ENCODE results near the gene XYLT2. TPM values are rescaled to one million over a fixed set of nuclear protein-coding genes. Genes with fewer than 3 reads are reported as not detected.
A peak's percentile ranks its signal among the peaks of the same experiment; 100 is the strongest.

XYLT2 gene
- total RNA-seq, 1 donor from 2014 or later, result 12.2 TPM

DNA sequence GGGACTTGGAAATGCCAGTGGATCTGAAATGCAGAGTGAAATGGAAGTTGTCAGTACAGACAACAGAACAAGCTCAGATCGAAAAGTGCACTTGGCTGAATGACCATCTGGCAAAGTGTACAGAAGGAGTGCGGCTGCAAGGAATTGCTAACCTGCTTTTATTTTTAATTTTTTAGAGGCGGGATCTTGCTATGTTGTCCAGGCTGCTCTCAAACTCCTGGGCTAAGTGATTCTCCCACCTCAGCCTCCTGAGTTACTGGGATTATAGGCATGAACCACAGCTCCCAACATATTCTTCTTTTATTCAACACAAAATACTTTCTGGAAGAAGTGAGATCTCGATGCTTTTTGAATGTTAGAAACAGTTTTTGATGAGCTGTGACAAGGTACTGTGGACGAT is 47.8 kb downstream of the XYLT2 start:
- H3K36me3 ChIP-seq, result no peaks in the 10 kb centered on the region

DNA sequence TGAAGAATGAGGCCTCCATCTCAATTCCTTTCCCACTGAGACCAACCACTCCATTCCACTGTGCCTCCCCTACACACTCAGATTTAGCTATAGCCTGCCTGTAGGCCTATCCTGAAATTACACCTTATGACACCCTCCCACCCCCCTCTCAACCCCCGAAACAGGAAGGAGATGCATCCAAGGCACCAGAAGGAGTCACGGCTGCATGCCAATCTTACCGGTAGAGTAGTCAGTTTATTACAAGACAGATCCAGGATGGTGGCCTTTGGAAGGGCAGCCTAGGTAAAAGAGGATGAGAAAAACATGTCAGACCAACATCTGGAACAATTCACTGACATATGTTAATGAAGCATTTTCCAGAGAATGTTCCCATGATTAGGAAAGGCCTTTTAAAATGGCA is 48.8 kb downstream of the XYLT2 start:
- peaks cover 19% of the 10 kb centered on the region for H4K20me1 ChIP-seq (ENCODE audit: low read depth)
- H3K27ac Mint-ChIP-seq, result no peak overlapping the region
- H3K4me3 ChIP-seq, result no peak overlapping the region
- DNase-seq (ENCODE audit: low spot score), result no peak
- H3F3A ChIP-seq (ENCODE audit: low read depth), result no peaks in the 10 kb centered on the region
- peaks cover 9% of the 10 kb centered on the region for H3K4me1 ChIP-seq
- no peaks in the 10 kb centered on the region for H3K9me3 ChIP-seq (ENCODE audit: low read depth)
- no peaks in the 10 kb centered on the region for H3K36me3 ChIP-seq
- no peak overlapping the region for H3K9ac ChIP-seq
- H3K4me2 ChIP-seq, result no peak overlapping the region
- TF ChIP-seq CTCF (IDR thresholded peaks at IDR 0.05) (no peak), EZH2 (IDR thresholded peaks at IDR 0.05) (no peak), EZH2phosphoT487 (IDR thresholded peaks at IDR 0.05) (no peak)
- H3K27me3 ChIP-seq, result no peaks in the 10 kb centered on the region
- H3K9me3 Mint-ChIP-seq, result peaks cover 4% of the 10 kb centered on the region
- peaks cover 20% of the 10 kb centered on the region for H3K36me3 Mint-ChIP-seq
- no peak overlapping the region for H3K27ac ChIP-seq
- H2AFZ ChIP-seq (replicated peaks), result no peak overlapping the region
- H3K4me1 Mint-ChIP-seq, result peaks cover 17% of the 10 kb centered on the region
- H3K4me3 Mint-ChIP-seq, result peak overlapping the region; percentile 93
- peaks cover 26% of the 10 kb centered on the region for H3K79me2 ChIP-seq (ENCODE audit: low read depth)
- peaks cover 6% of the 10 kb centered on the region for H3K27me3 Mint-ChIP-seq (ENCODE audit: insufficient read depth, low read depth)

More for the DNA sequence above, 47.8 kb downstream of the XYLT2 start:
- Histone ChIP-seq H3K27ac (no peak overlapping the region), H3K27me3 (no peaks in the 10 kb centered on the region), H3K9me3 (ENCODE audit: low read depth) (no peaks in the 10 kb centered on the region), H3K79me2 (ENCODE audit: low read depth) (peaks cover 26% of the 10 kb centered on the region), H3K9ac (no peak overlapping the region), H2AFZ (replicated peaks) (no peak overlapping the region), H3K4me1 (peaks cover 9% of the 10 kb centered on the region), H4K20me1 (ENCODE audit: low read depth) (peaks cover 19% of the 10 kb centered on the region), H3K4me2 (no peak overlapping the region), H3F3A (ENCODE audit: low read depth) (no peaks in the 10 kb centered on the region), H3K4me3 (no peak overlapping the region)
- Mint-ChIP-seq H3K4me1 (peaks cover 17% of the 10 kb centered on the region), H3K9me3 (no peaks in the 10 kb centered on the region), H3K27ac (no peak overlapping the region), H3K27me3 (ENCODE audit: insufficient read depth, low read depth) (peaks cover 6% of the 10 kb centered on the region), H3K4me3 (no peak overlapping the region), H3K36me3 (peaks cover 22% of the 10 kb centered on the region)
- TF ChIP-seq EZH2 (IDR thresholded peaks at IDR 0.05) (no peak), EZH2phosphoT487 (IDR thresholded peaks at IDR 0.05) (no peak), CTCF (IDR thresholded peaks at IDR 0.05) (no peak)
- DNase-seq (ENCODE audit: low spot score), result no peak

GRCh38 chr17:50396261-50397110 is 50.6 kb downstream of the XYLT2 start:
- Histone ChIP-seq H3K4me1 (peaks cover 9% of the 10 kb centered on the region), H4K20me1 (ENCODE audit: low read depth) (peaks cover 19% of the 10 kb centered on the region), H3K36me3 (no peaks in the 10 kb centered on the region), H2AFZ (replicated peaks) (peak overlapping the region; percentile 44), H3K9ac (peak overlapping the region; percentile 70), H3K9me3 (ENCODE audit: low read depth) (no peaks in the 10 kb centered on the region), H3K27ac (no peak overlapping the region), H3K79me2 (ENCODE audit: low read depth) (peaks cover 26% of the 10 kb centered on the region), H3K4me3 (peak overlapping the region; percentile 82), H3K4me2 (peak overlapping the region; percentile 95), H3F3A (ENCODE audit: low read depth) (no peaks in the 10 kb centered on the region), H3K27me3 (no peaks in the 10 kb centered on the region)
- no peak overlapping the region for H3K27ac Mint-ChIP-seq
- H3K9me3 Mint-ChIP-seq, result peaks cover 4% of the 10 kb centered on the region
- TF ChIP-seq CTCF (IDR thresholded peaks at IDR 0.05), result no peak
- TF ChIP-seq EZH2 (IDR thresholded peaks at IDR 0.05), result no peak
- no peak for TF ChIP-seq EZH2phosphoT487 (IDR thresholded peaks at IDR 0.05)
- peak overlapping the region; percentile 93 for H3K4me3 Mint-ChIP-seq
- no peak for DNase-seq (ENCODE audit: low spot score)
- peaks cover 17% of the 10 kb centered on the region for H3K4me1 Mint-ChIP-seq
- peaks cover 20% of the 10 kb centered on the region for H3K36me3 Mint-ChIP-seq
- peaks cover 6% of the 10 kb centered on the region for H3K27me3 Mint-ChIP-seq (ENCODE audit: insufficient read depth, low read depth)
